HCEC 1CT (cell line): ENCODE measurements around the gene ST3GAL3.
"Not testable (repeated sequence)": the region's sequence is repeated elsewhere in the genome, so short reads cannot be mapped to it uniquely, and the experiment has no call there.

Experiments
- DNase-seq: peaks from one replicate; pipeline ENCODE4 v3.0.0-alpha.2; 2017

The ST3GAL3 gene

DNA sequence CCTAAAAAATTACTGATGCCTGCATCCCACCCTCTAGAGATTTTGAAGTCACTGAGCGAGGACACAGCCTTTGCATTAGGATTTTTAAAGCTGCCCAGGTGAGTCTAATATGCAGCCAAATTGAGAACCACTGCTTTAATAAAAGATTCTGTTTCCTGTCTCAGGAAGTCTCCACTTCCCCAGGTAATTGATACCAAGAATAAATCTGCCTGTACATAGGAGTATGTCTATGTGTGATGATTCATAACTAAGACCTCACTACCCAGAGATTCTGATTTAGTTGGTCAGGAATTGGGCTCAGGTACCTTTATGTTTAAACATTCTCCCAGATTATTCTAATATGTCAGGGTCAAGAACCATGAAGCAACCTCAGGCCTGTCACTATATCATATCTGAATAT is 117.5 kb downstream of the ST3GAL3 start:
- no peak for DNase-seq

GRCh38 chr1:43828574-43828973 is 121.2 kb downstream of the ST3GAL3 start:
- DNase-seq: no peak

DNA sequence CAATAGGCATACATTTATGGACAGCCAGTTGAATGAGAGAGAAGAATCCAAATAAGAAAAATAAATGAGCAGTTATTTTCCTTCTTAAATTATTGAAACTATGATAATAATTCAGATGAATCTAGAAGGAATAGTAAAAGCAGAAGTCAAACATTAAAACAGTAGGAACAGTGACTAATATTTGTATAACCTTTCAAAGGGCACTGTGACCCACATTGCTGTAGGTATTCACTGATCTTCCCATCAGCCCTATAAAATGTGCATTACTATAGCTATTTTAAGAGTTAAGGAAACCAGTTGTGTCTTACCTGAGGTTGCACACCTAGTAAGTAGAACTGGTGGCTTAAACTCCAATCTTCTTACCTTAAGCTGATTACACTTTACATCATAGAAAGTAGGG is 123.5 kb downstream of the ST3GAL3 start:
- no peak for DNase-seq

GRCh38 chr1:43831851-43832250 is 124.5 kb downstream of the ST3GAL3 start:
- no peak for DNase-seq

- no peak for DNase-seq
Measured at GRCh38 chr1:43832255-43832654, 124.9 kb downstream of the ST3GAL3 start.

- no peak for DNase-seq
Measured at GRCh38 chr1:43832998-43833397, 125.7 kb downstream of the ST3GAL3 start.

DNA sequence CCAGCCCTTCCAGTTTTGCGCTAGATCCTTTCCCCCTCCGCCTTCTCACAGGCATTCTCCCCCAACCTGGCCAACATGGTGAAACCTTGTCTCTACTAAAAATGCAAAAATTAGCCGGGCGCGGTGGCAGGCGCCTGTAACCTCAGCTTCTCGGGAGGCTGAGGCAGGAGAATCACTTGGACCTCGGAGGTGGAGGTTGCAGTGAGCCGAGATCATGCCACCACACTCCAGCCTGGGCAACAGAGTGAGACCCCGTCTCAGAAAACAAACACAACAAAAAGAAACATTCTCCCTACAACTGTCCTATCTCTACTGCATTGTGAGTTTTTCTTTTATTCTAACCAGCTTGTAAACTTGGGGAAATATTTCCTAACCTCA is 126.6 kb downstream of the ST3GAL3 start:
- DNase-seq: not testable (repeated sequence)

DNA sequence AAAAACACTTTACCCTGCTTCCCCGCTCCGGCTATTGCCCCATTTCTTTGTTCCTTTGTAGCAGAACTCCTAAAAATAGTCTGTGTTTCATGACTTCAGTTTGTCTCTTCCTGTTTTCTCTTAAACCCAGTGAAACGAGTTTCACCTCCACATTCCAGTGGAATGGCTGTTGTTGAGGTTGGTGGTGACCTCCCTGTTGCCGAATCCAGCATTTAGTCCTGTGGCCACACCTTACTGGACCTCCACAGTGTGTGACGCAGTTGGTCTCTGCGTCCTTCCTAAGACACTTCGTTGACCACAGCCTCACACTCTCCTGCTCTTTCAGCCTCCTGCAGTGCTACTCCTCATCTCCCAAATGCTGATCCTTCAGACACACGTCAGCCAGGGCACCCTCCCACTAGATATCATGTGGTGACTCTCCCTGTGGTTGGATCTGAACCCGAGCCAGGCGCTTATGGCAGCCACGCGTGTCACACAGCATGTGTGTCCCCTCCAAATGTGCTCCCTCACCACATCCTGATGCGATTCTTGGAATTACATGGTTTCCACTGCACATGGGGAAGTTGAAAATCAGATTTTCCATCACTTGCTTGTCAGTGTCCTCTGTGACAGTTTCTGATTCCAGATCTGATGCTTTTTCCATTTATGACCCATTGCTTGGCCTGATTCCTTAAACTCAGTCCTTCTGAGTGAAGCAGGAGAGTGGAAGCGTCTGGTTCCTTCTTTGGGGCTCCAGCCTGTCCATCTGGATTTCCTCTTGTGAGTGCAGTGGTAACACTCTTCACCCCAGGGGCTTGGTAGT is 127.1 kb downstream of the ST3GAL3 start:
- DNase-seq: no peak

DNA sequence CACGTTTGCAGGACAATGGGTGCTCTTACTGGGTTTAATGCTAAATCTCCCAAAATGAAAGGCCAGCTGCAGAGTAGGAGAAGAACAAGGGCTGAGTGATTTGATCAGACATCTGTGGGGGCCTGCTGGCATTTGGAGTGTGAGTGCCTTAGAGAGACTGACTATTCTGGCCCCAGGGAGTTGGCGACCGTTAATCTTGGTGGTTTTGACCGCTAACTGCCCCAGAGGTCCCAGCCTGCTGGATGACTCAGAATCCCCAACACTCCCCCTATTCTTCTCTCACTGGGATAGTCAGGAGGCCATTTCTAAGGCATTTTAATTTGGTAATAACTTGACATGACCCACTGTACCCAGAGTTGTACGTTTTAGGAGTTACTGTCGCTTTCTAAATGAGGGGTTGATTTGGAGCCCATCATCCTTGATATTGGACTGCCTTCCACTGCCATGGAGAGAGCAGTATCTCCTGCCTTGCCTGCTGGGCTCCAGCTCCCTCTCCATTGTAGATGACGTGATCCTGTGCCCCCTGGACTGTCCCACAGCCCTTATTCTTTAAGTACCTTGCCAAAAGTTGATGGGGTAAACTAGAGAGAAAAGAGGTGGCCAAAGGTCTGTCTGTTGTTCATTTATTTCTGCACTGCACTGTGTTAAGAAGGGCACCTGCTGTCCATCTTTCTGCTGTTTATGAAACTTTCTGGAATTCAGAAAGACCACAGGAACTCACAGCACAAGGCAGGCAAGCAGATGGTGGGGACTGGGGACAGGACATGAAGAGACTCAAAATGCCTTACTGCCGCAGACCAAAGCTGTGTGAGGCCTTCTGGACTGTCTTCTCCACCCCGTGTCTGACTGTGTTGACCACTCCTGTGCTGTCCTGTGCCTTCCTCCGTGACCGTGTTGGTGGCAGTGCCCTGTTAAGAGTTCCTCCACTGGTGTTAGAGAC is 128.0 kb downstream of the ST3GAL3 start:
- peak; percentile 85 for DNase-seq

DNA sequence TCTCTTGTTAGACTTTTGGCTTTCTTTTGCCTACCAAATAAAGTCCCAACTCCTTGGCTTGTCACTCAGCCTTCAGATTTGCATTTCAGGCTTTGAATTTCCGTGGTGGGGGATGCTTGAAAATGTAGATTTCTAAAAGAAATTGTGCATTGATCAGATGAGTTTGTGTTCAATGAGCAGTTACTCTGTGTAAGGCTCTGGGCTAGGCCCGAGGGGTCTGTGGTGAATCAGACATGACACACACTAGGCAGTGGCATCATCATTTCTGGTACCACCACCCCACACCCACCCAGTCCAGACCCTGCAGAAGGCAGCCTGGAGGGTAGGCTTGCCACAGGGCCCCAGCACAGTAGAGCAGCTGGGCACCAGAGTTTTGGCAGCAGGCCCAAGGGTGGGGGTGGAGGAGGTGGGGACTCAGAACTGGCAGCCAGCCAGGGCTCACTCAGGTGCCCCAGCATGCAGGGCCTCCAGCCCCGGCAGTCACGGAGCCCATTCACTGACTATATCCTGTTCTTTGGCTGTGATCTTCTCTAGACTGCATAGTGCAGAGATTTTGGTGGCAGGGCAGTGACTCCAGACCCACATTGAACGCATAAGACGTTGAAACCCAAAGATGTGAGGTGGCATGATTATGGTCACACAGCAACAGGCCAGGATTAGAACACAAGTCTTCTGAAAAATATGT is 129.1 kb downstream of the ST3GAL3 start:
- DNase-seq: no peak

GRCh38 chr1:43839056-43839455 is 131.7 kb downstream of the ST3GAL3 start:
- no peak for DNase-seq

DNA sequence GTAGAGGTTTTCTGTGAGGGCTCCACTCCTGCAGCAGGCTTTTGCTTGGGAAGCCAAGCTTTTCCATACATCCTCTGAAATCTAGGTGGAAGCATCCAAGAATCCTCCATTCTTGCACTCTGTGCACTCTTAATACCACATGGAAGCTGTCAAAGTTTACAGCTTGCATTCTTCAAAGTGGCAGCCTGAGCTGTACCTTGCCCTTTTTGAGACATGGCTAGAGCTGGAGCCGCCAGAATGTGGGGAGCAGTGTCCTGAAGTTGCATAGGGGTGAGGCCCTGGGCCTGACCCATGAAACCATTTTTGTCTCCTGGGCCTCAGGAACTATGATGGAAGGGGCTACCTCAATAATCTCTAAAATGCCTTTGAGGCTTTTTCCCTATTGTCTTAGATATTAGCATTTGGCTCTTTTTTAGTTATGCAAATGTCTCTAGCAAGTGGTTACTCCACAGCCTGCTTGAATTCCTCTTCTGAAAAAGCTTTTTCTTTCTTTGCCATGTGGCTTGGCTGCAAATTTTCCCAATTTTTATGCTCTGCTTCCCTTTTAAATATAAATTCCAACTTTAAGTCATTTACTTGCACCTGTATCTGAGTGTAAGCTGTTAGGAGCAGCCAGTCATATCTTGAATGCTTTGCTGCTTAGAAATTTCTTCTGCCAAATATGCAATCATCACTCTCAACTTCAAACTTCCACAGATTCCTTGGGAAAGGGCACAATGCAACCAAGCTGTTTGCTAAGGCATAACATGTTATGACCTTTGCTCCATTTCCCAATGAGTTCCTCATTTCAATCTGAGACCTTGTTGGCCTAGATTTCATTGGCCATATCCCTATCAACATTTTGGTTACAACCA is 134.2 kb downstream of the ST3GAL3 start:
- DNase-seq: no peak

DNA sequence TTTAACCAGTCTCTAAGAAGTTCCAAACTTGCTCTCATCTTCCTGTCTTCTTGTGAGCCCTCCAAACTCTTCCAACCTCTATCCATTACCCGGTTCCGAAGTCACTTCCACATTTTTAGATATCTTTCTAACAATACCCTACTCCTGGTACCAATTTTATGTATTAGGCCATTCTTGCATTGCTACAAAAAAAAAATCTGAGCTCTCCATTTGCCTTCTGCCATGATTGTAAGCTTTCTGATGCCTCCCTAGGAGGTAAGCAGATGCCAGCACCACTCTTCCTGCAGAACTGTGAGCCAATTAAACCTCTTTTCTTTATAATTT is 134.8 kb downstream of the ST3GAL3 start:
- DNase-seq: no peak

- DNase-seq: no peak
Measured at GRCh38 chr1:43843684-43844083, 136.3 kb downstream of the ST3GAL3 start.

GRCh38 chr1:43844114-43844513 is 136.8 kb downstream of the ST3GAL3 start:
- DNase-seq: peak; percentile 46

GRCh38 chr1:43847290-43847689 is 140.0 kb downstream of the ST3GAL3 start:
- peak; percentile 42 for DNase-seq

DNA sequence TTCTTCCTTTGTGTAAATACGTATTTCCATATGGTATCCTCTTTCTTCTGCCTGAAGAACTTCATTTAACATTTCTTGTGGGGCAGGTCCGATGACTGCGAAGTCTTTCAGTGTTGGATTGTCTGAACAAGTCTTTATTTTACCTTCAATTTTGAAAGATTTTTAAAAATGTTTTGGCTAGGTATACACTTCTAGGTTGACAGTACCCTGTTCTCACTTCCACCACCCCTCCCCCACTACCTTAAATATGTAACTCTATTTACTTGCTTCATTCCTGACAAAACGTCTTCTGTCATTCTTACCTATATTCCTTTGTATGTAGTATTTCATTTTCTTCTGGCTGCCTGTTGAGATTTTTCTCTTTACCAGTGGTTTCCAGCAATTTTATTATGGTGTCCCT is 140.5 kb downstream of the ST3GAL3 start:
- DNase-seq: no peak

GRCh38 chr1:43849670-43850069 is 142.3 kb downstream of the ST3GAL3 start:
- no peak for DNase-seq

GRCh38 chr1:43850591-43851233 is 143.4 kb downstream of the ST3GAL3 start:
- DNase-seq: no peak

GRCh38 chr1:43851561-43852338 is 144.4 kb downstream of the ST3GAL3 start:
- no peak for DNase-seq
